Ovary (tissue), 9 donors: ENCODE data around the gene PCDHGA7. TPM values are rescaled to one million over a fixed set of nuclear protein-coding genes. Genes with fewer than 3 reads are reported as not detected.
"Not testable (repeated sequence)": the region's sequence is repeated elsewhere in the genome, so short reads cannot be mapped to it uniquely, and the experiment has no call there.

Experiments used
- DNase-seq, 5 donors: peaks; one replicate each; pipeline ENCODE4 v3.0.0-alpha.2; 2019 to 2020
- H3K27ac ChIP-seq, 2 donors: fragments of 200-600 bp; one replicate each; pipeline versions ENCODE4 v1.5.1 to v1.8.0; 2019 to 2022
- H3K27me3 ChIP-seq: fragments of 200-600 bp; one replicate; pipeline ENCODE4 v1.8.0; 2022
- H3K36me3 ChIP-seq: fragments of 200-600 bp; sonication (generic); one replicate; pipeline ENCODE4 v1.5.1; 2019
- H3K4me1 ChIP-seq: one replicate; pipeline ENCODE4 v1.8.1; 2013; ENCODE audit warnings: mild to moderate bottlenecking, moderate library complexity; ENCODE audit not compliant: insufficient read depth
- H3K4me3 ChIP-seq: fragments of 200-600 bp; sonication (generic); one replicate; pipeline ENCODE4 v1.5.1; 2017
- H3K9me3 ChIP-seq, 2 donors: fragments of 200-600 bp in 1 of 2; sonication (generic) in 1 of 2; one replicate each; pipeline versions ENCODE4 v1.5.1 to v1.8.1; 2013 to 2019; ENCODE audit warnings: mild to moderate bottlenecking in 1 of 2, moderate library complexity in 1 of 2
- EP300 ChIP-seq: sonication (generic); formaldehyde crosslinking; IDR thresholded peaks from one replicate; pipeline ENCODE4 v1.6.1; 2017; ENCODE audit warnings: antibody characterized with exemption
- POLR2A ChIP-seq: fragments of 450-650 bp; IDR thresholded peaks from one replicate; pipeline ENCODE4 v1.6.1; 2017; ENCODE audit warnings: antibody characterized with exemption, mild to moderate bottlenecking, moderate library complexity
- WGBS, 3 donors: extraction: QIAGEN DNeasy Blood & Tissue Kit in 1 of 3; methylation state at CpG; one replicate each; pipeline versions ENCODE4 v1.1.5 to v1.1.7; 2013 to 2017; 5-methylcytosine and 5-hydroxymethylcytosine counted together
- intact Hi-C, 4 donors: fragments of 100-400 bp; cut with DNase I; formaldehyde crosslinking; loops; one replicate each; pipeline versions ENCODE4 v1.11.0 to v1.15.1; 2022 to 2023
- polyA plus RNA-seq, 2 donors: library from polyadenylated mRNA; stranded (reverse); fragments of 200-250 nt in 1 of 2; fragments of 350-450 nt in 1 of 2; fragmentation: Illumina TruSeq in 1 of 2; extraction: RNeasy Lipid Tissue Mini Kit (QIAGEN cat#74804) in 1 of 2; gene quantifications; one replicate each; pipeline ENCODE4 v1.2.3, GENCODE V29; 2013 to 2014
- total RNA-seq, 7 donors: library from RNA; depleted of rRNA in 2 of 7; stranded (reverse); fragments of >200 nt in 2 of 7; fragmentation: NEBNext Ultra II Directional in 3 of 7; extraction: Animal tissue kit (Norgen Biotek cat#: 25700) in 3 of 7; gene quantifications; one replicate each; pipeline versions ENCODE4 v1.1.0 to v1.2.4, GENCODE V29; 2016 to 2023
- TF ChIP-seq, protein P1 (sequence below), 3 donors: fragments of 450-650 bp in 2 of 3; fragments of 200-600 bp in 1 of 3; IDR thresholded peaks; one replicate each; pipeline versions ENCODE4 v1.5.1 to v1.8.0; 2016 to 2022; ENCODE audit warnings: antibody characterized with exemption in 3 of 3, mild to moderate bottlenecking in 1 of 3
- donor health status: DM: no; HTN: no; CAD: no; lungs with moderate emphysema.
- donor health status: DM: no; HTN: no; CAD: no.
- donor health status: Bipolar disorder and iron deficiency.
- donor health status: DM: yes; HTN: yes; CAD: no.
- donor health status: DM: no; HTN: no; CAD: no.
- donor health status: DM: yes; HTN: yes; CAD: no.

Gene PCDHGA7
- total and polyA plus RNA-seq, 9 donors: 1.3 to 8.6 (median 5.4) TPM

- WGBS, 3 donors: 33 to 41% (median 35%) methylated on average over 21 of the region's 21 CpGs
- no peaks in the 10 kb centered on the region for H3K36me3 ChIP-seq
- no peaks in the 10 kb centered on the region for H3K27me3 ChIP-seq
- intact Hi-C loops: no loop called here
- TF ChIP-seq, protein P1, sequence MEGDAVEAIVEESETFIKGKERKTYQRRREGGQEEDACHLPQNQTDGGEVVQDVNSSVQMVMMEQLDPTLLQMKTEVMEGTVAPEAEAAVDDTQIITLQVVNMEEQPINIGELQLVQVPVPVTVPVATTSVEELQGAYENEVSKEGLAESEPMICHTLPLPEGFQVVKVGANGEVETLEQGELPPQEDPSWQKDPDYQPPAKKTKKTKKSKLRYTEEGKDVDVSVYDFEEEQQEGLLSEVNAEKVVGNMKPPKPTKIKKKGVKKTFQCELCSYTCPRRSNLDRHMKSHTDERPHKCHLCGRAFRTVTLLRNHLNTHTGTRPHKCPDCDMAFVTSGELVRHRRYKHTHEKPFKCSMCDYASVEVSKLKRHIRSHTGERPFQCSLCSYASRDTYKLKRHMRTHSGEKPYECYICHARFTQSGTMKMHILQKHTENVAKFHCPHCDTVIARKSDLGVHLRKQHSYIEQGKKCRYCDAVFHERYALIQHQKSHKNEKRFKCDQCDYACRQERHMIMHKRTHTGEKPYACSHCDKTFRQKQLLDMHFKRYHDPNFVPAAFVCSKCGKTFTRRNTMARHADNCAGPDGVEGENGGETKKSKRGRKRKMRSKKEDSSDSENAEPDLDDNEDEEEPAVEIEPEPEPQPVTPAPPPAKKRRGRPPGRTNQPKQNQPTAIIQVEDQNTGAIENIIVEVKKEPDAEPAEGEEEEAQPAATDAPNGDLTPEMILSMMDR (IDR thresholded peaks at IDR 0.05): no peak
- TF ChIP-seq EP300 (no peak), POLR2A (no peak)
- no peak for DNase-seq
- H3K4me3 ChIP-seq: no peak overlapping the region
- H3K27ac ChIP-seq: no peak overlapping the region
- no peaks in the 10 kb centered on the region for H3K4me1 ChIP-seq
- H3K9me3 ChIP-seq: peaks cover 12 to 36% of the 10 kb centered on the region in 2 donors
Measured at GRCh38 chr5:141383345-141383744, 803 bp downstream of the PCDHGA7 start.

DNA sequence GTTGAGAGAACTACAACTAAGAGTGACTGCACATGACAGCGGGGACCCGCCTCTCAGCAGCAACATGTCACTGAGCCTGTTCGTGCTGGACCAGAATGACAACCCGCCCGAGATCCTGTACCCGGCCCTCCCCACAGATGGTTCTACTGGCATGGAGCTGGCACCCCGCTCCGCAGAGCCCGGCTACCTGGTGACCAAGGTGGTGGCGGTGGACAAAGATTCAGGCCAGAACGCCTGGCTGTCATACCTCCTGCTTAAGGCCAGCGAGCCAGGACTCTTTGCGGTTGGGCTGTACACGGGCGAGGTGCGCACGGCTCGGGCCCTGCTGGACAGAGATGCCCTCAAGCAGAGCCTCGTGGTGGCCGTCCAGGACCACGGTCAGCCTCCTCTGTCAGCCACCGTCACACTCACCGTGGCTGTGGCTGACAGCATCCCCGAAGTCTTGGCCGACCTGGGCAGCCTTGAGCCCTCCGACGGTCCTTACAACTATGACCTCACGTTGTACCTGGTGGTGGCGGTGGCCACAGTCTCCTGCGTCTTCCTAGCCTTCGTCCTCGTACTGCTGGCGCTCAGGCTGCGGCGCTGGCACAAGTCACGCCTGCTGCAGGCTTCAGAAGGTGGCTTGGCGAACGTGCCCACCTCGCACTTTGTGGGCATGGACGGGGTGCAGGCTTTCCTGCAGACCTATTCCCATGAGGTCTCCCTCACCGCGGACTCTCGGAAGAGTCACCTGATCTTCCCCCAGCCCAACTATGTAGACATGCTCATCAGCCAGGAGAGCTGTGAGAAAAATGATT is 2.1 kb downstream of the PCDHGA7 start:
- Histone ChIP-seq H3K27ac (no peak overlapping the region), H3K4me1 (no peaks in the 10 kb centered on the region), H3K9me3 (peaks cover 16 to 49% of the 10 kb centered on the region in 2 donors), H3K36me3 (no peaks in the 10 kb centered on the region), H3K27me3 (no peaks in the 10 kb centered on the region), H3K4me3 (no peak overlapping the region)
- intact Hi-C loops: no loop called here
- no peak for TF ChIP-seq POLR2A
- TF ChIP-seq, protein P1 (IDR thresholded peaks at IDR 0.05): no peak
- no peak for TF ChIP-seq EP300
- 38 to 57% (median 47%) methylated on average over 36 to 43 of the region's 43 CpGs for WGBS, 3 donors
- no peak for DNase-seq

- 11 to 16% (median 11%) methylated on average over 22 to 24 of the region's 40 CpGs for WGBS, 3 donors
- H3K27me3 ChIP-seq, H3K27ac ChIP-seq, DNase-seq, H3K36me3 ChIP-seq, H3K4me3 ChIP-seq, intact Hi-C loops, H3K4me1 ChIP-seq: not testable (repeated sequence)
- peaks cover 19 to 61% of the 10 kb centered on the region in 2 donors for H3K9me3 ChIP-seq
Measured at GRCh38 chr5:141387557-141388311, 5.2 kb downstream of the PCDHGA7 start, which contains the start of gene PCDHGB4. PCDHGB4 (plus strand) TSS chr5:141387698; CDS start chr5:141387885, 187 bp downstream.

DNA sequence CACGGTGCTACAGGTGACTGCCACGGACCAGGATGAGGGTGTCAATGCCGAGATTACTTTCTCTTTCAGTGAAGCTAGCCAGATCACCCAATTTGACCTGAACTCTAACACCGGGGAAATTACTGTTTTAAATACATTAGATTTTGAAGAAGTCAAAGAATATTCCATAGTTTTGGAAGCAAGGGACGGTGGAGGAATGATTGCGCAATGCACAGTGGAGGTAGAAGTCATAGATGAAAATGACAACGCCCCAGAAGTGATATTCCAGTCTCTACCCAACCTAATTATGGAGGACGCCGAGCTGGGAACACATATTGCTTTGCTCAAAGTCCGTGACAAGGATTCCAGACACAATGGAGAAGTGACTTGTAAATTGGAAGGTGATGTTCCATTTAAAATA is 6.1 kb downstream of the PCDHGA7 start:
- intact Hi-C loops: loop anchor here in 1 of 4 donors (1.0 kb wide), 1 partner anchor 7 kb away; no protein-coding TSS in a partner anchor
- H3K9me3 ChIP-seq: peaks cover 19 to 57% of the 10 kb centered on the region in 2 donors
- TF ChIP-seq EP300 (no peak), POLR2A (no peak)
- TF ChIP-seq, protein P1 (IDR thresholded peaks at IDR 0.05): no peak

More for the DNA sequence above, 6.1 kb downstream of the PCDHGA7 start:
- Histone ChIP-seq H3K27me3 (no peaks in the 10 kb centered on the region), H3K4me1 (no peaks in the 10 kb centered on the region), H3K36me3 (no peaks in the 10 kb centered on the region), H3K27ac (no peak overlapping the region), H3K4me3 (no peak overlapping the region)
- 45 to 55% (median 47%) methylated on average over 10 of the region's 10 CpGs for WGBS, 3 donors
- DNase-seq: no peak
